ENCODE results near the gene CDC45.
"Not testable (repeated sequence)": the region's sequence is repeated elsewhere in the genome, so short reads cannot be mapped to it uniquely, and the experiment has no call there.

The CDC45 gene

DNA sequence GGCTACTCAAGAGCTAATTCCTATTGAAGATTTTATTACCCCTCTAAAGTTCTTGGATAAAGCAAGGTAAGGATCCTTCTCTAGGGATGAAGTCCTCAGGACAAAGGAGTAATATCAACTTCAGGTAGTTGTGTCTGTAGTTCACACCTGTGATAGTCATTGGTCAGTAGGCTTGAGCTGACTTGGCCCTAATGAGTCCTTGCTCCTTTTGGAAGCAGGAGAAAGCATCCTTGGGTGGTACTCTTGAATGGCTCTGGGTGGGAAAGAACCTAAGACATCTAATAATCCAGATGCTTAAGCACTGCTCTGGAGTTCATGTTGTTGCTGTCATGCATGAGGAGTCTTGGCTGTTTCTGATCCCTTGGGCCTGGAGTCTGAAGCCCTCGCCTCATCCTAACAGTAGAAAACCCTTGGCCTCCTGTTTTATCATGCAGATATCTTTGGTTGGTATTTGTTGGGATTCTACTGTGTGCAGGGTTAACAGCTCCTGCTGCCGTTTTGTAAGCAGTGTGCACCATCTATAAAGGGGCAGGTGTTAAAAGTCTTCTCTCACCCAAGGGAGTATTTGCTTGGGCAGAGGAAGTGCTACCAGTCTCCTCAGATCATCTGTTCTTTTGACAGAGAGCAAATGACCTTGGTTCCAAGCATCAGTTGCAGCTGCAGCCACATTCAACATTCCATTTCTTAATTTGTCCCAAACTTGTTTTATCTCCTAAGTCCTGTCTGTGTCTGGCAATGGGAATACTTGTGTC, 44.7 kb upstream of the CDC45 start:
- no peak overlapping the region for H3K4me3 ChIP-seq (ENCODE audit: low read depth, low read length)
- TF ChIP-seq CTCF (IDR thresholded peaks at IDR 0.05; ENCODE audit: low read depth, low read length) = no peak

- H3K4me3 ChIP-seq (ENCODE audit: low read depth, low read length) = not testable (repeated sequence)
Measured at GRCh38 chr22:19436444-19437161, 43.1 kb upstream of the CDC45 start.

GRCh38 chr22:19438298-19438697, 41.4 kb upstream of the CDC45 start:
- no peak for TF ChIP-seq CTCF (IDR thresholded peaks at IDR 0.05; ENCODE audit: low read depth, low read length)
- H3K4me3 ChIP-seq (ENCODE audit: low read depth, low read length) = no peak overlapping the region

- no peak for TF ChIP-seq CTCF (IDR thresholded peaks at IDR 0.05; ENCODE audit: low read depth, low read length)
- H3K4me3 ChIP-seq (ENCODE audit: low read depth, low read length) = no peak overlapping the region
Measured at GRCh38 chr22:19440411-19441195, 39.1 kb upstream of the CDC45 start.

- no peak for TF ChIP-seq CTCF (IDR thresholded peaks at IDR 0.05; ENCODE audit: low read depth, low read length)
Measured at GRCh38 chr22:19442166-19442565, 37.6 kb upstream of the CDC45 start.

DNA sequence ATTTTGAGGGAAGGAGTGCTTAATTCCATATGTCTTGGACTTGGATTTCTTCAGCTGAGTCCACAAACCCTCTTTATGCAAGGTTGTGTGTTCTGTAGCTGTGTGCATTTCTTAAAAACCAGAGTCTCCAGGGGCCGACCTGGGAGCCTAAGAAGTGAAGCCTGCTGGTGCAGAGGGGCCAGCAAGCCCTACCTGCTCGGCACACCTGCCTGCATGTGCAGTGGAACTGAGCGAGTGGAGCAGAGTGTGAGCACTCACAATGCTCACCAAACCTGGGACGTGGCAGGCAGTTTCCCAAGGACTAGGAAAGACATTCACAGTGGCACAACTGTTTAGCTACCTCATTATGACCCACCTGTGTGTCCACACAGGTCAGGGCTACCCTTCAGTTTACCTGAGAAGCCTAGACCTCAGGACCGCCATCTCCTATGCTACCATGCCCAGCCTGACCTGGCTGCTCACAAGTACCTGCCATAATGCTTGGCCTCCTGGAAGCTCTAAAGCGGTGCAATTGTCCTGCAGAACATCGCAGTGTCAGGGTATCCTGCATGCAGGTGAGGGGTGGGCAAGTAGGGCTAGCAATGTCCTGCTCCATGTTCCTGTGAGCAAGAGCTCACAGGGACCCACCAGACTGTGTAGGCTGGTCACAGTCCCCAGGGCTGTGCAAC, 36.0 kb upstream of the CDC45 start:
- H3K4me3 ChIP-seq (ENCODE audit: low read depth, low read length) = no peak overlapping the region
- TF ChIP-seq CTCF (IDR thresholded peaks at IDR 0.05; ENCODE audit: low read depth, low read length) = no peak

More at GRCh38 chr22:19442166-19442565, 37.6 kb upstream of the CDC45 start:
- H3K4me3 ChIP-seq (ENCODE audit: low read depth, low read length) = no peak overlapping the region

DNA sequence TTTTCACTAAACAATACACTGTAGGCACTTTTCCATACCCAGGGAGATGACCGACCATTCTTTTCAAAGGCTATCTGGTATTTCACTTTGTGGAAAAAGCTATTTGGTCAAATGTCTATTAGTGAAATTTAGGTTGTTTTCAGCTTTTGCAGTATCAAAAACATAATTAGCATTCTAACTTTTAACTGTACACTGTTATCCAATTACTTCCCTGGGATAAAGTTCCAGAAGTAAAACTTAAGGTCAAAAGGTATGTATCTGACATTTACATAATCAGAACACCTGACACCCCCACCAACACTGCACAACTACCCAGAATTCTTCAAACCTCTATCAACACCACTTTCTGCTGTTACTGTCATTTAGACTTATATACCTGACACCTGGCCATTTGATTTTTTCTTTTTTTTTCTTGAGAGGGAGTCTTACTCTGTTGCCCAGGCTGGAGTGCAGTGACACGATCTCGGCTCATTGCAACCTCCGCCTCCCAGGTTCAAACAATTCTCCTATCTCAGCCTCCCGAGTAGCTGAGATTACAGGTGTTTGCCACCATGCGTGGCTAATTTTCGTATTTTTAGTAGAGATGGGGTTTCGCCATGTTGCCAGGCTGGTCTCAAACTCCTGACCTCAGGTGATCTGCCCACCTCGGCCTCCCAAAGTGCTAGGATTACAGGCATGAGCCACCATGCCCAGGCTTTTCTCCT, 34.3 kb upstream of the CDC45 start:
- H3K4me3 ChIP-seq (ENCODE audit: low read depth, low read length) = not testable (repeated sequence)
